ENCODE results near the gene ADARB2.

The ADARB2 gene

GRCh38 chr10:1406967-1407945 lies 330.1 kb downstream of the ADARB2 start:
- Histone ChIP-seq H3K27me3 (no peaks in the 10 kb centered on the region), H3K4me2 (no peak overlapping the region), H3K27ac (no peak overlapping the region), H3K4me1 (peaks cover 40% of the 10 kb centered on the region), H3K36me3 (no peaks in the 10 kb centered on the region), H3K4me3 (no peak overlapping the region), H3K9ac (no peak overlapping the region), H4K20me1 (no peaks in the 10 kb centered on the region), H3K9me3 (no peaks in the 10 kb centered on the region)
- TF ChIP-seq Cebpa-rat (IDR thresholded peaks at IDR 0.05), result no peak

GRCh38 chr10:1406132-1406966 lies 331.0 kb downstream of the ADARB2 start:
- Histone ChIP-seq H3K27me3 (no peaks in the 10 kb centered on the region), H3K27ac (no peak overlapping the region), H3K36me3 (no peaks in the 10 kb centered on the region), H3K4me2 (no peak overlapping the region), H3K9me3 (no peaks in the 10 kb centered on the region), H4K20me1 (no peaks in the 10 kb centered on the region), H3K9ac (no peak overlapping the region), H3K4me3 (no peak overlapping the region), H3K4me1 (peaks cover 30% of the 10 kb centered on the region)
- TF ChIP-seq Cebpa-rat (IDR thresholded peaks at IDR 0.05), result no peak

- Histone ChIP-seq H3K4me3 (no peak overlapping the region), H3K9me3 (no peaks in the 10 kb centered on the region), H3K27ac (no peak overlapping the region), H4K20me1 (no peaks in the 10 kb centered on the region), H3K4me2 (no peak overlapping the region), H3K4me1 (peaks cover 24% of the 10 kb centered on the region), H3K9ac (no peak overlapping the region), H3K27me3 (no peaks in the 10 kb centered on the region), H3K36me3 (no peaks in the 10 kb centered on the region)
- TF ChIP-seq Cebpa-rat (IDR thresholded peaks at IDR 0.05), result no peak
Measured at GRCh38 chr10:1404323-1405260, 332.7 kb downstream of the ADARB2 start.

- Histone ChIP-seq H3K27me3 (no peaks in the 10 kb centered on the region), H3K27ac (no peak overlapping the region), H3K4me1 (peaks cover 15% of the 10 kb centered on the region), H3K9ac (no peak overlapping the region), H3K4me3 (no peak overlapping the region), H3K9me3 (no peaks in the 10 kb centered on the region), H3K4me2 (no peak overlapping the region), H4K20me1 (no peaks in the 10 kb centered on the region), H3K36me3 (no peaks in the 10 kb centered on the region)
- no peak for TF ChIP-seq Cebpa-rat (IDR thresholded peaks at IDR 0.05)
Measured at GRCh38 chr10:1403508-1404322, 333.6 kb downstream of the ADARB2 start.

- H4K20me1 ChIP-seq, result no peaks in the 10 kb centered on the region
- no peak overlapping the region for H3K9ac ChIP-seq
- TF ChIP-seq Cebpa-rat (IDR thresholded peaks at IDR 0.05), result no peak
- H3K27ac ChIP-seq, result no peak overlapping the region
- H3K4me3 ChIP-seq, result no peak overlapping the region
- H3K36me3 ChIP-seq, result no peaks in the 10 kb centered on the region
- H3K9me3 ChIP-seq, result no peaks in the 10 kb centered on the region
- H3K4me1 ChIP-seq, result peaks cover 11% of the 10 kb centered on the region
- no peak overlapping the region for H3K4me2 ChIP-seq
- H3K27me3 ChIP-seq, result no peaks in the 10 kb centered on the region
Measured at GRCh38 chr10:1402816-1403507, 334.4 kb downstream of the ADARB2 start.

- Histone ChIP-seq H3K9me3 (no peaks in the 10 kb centered on the region), H3K27ac (no peak overlapping the region), H3K9ac (no peak overlapping the region), H3K4me1 (peaks cover 11% of the 10 kb centered on the region), H3K27me3 (no peaks in the 10 kb centered on the region), H3K36me3 (no peaks in the 10 kb centered on the region), H3K4me3 (no peak overlapping the region), H3K4me2 (no peak overlapping the region), H4K20me1 (no peaks in the 10 kb centered on the region)
- TF ChIP-seq Cebpa-rat (IDR thresholded peaks at IDR 0.05), result no peak
Measured at GRCh38 chr10:1402016-1402770, 335.1 kb downstream of the ADARB2 start.

GRCh38 chr10:1401071-1401965 lies 336.0 kb downstream of the ADARB2 start:
- no peak for TF ChIP-seq Cebpa-rat (IDR thresholded peaks at IDR 0.05)
- no peak overlapping the region for H3K4me2 ChIP-seq
- no peaks in the 10 kb centered on the region for H3K27me3 ChIP-seq

More at GRCh38 chr10:1401071-1401965, 336.0 kb downstream of the ADARB2 start:
- H3K4me3 ChIP-seq, result no peak overlapping the region
- H3K9ac ChIP-seq, result no peak overlapping the region
- H3K4me1 ChIP-seq, result peaks cover 11% of the 10 kb centered on the region
- H3K36me3 ChIP-seq, result no peaks in the 10 kb centered on the region
- H3K27ac ChIP-seq, result no peak overlapping the region
- H3K9me3 ChIP-seq, result no peaks in the 10 kb centered on the region
- no peaks in the 10 kb centered on the region for H4K20me1 ChIP-seq

Measured in BLaER1 (cell line).